Hematopoietic multipotent progenitor cell (in vitro differentiated cells): Measurements from ENCODE around the gene AGR2. TPM values are rescaled to one million over a fixed set of nuclear protein-coding genes. Genes with fewer than 3 reads are reported as not detected.
A peak's percentile ranks its signal among the peaks of the same experiment; 100 is the strongest.
"Not testable (repeated sequence)": the region's sequence is repeated elsewhere in the genome, so short reads cannot be mapped to it uniquely, and the experiment has no call there.

Experiments used
- DNase-seq, 3 donors: peaks; one replicate each; pipeline ENCODE4 v3.0.0-alpha.2; 2011 to 2015; ENCODE audit warnings: low read depth in 2 of 3, low spot score in 2 of 3
- total RNA-seq: library from RNA; depleted of rRNA; stranded (reverse); fragments of >200 nt; gene quantifications from one replicate; pipeline ENCODE4 v1.2.3, GENCODE V29; 2012

AGR2 gene
- total RNA-seq, result 0.27 TPM

DNA sequence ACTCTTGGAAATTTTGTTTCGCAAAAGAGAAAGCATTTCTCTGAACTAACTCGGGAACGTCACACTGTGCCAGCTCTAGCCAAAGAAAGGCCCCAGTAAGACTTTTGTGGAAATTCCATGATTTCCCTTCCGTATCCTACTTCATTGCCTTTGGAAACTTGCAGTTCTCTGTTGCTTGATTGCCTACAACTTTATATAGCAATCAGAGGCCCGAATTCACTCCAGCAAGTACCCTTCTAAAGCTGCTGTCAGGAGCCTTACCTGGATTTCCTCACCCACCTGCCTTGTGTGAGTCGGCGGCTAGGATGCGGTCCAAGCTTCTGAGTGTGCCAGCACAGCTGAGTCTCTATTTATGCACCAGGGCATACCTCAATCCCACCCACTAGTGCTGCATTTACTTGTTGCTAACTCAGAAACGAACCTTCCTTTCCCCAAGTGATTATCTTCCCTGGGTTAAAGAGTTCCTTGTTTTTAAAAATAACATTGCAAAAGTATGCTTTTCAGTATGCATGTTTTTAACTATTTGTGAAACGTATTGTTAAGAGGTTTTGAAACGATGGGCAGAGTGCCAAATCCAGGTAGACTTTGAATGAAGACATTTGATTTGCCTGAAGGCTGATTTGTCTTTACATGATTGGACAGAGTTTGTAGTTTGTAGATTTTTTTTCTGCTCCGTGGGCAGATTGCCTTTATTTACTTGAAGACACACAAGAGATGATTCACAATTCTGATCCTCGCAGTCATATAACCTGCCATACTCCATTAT lies at the start of gene AGR2:
Gene AGR2 (minus strand): TSS at position 326 of the 766 bp plus-strand sequence. CDS start 3,203 bp downstream, outside the sequence.
- no peak for DNase-seq

DNA sequence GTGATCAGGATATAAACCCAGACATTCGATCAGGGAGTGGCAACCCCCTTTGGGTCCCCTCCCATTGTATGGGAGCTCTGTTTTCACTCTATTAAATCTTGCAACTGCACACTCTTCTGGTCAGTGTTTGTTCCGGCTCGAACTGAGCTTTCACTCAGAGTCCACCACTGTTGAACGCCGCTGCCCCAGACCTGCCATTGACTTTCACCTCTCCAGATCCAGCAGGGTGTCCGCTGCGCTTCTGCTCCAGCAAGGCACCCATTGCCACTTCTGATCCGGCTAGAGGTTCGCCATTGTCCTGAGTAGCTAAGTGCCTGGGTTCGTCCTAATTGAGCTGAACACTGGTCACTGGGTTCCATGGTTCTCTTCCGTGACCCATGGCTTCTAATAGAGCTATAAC lies 48.4 kb upstream of the AGR2 start:
- not testable (repeated sequence) for DNase-seq

DNA sequence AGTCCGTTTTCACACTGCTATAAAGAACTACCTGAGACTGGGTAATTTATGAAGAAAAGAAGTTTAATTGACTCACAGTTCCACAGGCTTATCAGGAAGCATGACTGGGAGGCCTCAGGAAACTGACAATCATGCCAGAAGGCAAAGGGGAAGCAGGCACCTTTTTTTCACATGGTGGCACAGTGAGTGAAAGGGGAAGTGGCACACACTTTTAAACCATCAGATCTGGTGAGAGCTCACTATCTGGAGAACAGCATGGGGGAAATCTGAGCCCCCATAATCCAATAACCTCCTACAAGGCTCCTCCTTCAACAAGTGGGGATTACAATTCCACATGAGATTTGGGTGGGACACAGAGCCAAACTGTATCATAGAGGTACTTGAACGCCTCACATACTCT lies 47.0 kb upstream of the AGR2 start:
- DNase-seq, result peak in 2 of 3 donors; percentile 83 to 90

DNA sequence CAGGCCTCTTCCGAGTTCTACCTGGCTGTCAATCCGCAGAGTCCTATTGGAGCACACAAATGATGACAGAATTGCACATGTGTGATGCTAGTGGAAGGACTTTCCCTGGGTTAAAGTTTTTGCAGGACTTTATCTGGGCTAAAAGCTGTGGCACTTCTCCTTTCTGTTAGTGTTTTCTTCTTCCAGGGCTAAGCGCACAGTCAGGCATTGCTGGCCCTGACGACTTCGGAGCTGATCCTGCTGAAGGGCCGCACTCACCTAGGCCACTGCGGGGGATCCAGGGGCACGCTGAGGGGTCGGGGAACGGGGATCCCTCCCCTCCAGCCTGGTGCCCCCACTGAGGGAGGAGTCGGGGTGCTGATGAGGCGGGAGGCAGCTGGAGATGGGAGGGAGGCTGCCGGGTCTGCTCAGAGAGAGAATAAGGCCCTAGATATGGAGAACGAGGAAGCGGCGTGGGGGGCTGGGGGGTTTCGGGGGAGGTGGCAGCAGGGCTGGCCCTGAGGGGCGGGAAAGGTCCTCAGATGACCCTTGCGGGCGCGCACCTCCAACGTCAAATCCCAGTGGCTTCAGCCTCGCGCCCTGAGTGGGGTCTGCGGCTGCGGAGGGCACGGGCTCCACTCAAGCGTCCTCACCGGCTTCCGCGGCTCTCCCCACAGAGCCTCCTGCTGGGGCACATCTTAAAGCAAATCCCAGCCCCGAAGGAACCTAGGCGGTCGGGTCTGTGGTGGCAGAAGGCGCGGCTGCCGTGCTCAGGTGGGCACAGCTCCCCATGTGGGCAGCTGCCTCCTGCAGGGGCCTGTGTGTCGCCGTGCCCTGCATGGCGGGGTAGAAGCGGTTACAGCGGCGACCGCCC lies 46.0 kb upstream of the AGR2 start:
- DNase-seq, result peak in 2 of 3 donors; percentile 40 to 51

DNA sequence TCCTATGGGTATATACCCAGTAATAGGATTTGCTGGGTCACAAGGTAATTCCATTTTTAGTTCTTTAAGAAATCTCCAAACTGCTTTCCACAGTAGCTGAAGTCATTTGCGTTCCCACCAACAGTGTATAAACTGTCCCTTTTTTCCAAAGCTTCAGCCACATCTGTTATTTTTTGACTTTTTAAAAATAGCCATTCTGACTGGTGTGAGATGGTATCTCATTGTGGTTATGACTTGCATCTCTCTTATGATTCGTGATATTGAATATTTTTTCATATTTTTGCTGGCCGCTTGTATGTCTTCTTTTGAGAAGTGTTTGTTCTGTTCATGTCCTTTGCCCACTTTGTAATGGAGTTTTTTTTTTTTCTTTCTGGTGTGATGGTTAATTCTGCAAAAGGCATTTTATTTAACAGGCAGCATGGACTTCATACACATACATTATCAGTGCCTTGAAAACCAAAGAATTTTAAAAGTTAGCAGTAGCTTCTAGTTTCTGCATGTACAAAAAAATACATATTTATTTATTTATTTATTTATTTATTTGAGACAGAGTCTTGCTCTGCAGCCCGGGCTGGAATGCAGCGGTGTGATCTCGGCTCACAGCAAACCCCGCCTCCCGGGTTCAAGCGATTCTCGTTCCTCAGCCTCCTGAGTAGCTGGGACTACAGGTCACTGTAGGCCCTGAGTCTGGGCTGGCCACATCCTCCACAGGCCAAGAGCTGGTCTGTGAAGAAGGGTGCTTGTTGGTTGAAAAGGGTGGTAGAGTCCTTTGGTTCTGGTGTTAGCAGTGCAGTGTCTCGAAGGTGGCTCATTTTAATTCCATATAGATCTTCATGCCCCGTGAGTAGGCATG lies 44.7 kb upstream of the AGR2 start:
- DNase-seq, result peak in 2 of 3 donors; percentile 14 to 60

DNA sequence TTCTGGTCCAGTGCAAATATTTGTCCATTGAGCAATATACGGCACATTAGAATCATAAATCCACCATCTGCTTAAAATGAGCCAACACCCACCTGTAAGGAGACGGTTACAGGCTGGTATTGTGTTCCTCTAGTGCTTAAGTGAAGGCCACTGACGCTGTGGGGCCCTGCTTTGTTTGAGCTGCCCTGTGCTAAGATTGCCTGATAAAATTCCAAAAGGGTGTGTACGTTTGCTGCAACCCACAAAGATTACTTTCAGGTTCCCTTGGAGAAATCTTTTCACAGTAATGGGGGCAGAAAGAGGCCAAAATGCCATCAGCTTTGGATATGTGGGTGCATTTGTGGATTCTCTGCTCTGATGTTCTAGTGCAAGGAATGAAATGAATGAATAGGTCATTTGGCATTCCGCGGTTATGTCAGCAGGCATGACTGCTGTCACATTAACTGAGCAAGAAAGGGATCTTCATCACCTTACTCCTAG lies 42.6 kb upstream of the AGR2 start:
- no peak for DNase-seq

DNA sequence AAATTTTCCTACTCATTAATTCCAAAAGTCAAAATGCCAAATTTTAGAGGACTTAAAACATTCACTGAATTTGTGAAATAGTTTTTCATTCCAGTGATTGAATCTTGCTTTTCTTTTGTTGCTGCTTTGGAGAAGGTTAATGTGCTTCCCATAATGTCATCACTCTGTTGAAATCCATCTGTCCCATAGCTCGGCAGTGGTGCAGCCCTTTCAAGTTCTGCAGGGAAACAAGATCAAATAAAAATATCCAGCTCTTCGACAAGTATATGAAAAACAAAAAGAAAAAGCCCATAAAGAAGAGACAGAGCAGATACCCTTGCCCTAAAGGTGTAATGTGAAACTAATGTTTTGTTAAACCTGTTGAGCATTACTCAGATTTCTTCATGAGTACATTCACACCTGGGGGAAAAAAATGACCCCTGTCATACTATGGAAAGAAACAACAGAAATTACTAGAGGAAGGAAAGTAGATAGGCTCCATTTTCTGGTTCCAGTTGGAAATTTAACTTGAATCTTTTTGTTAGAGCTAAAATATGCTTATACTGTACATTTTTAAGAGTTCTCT lies 41.9 kb upstream of the AGR2 start:
- DNase-seq, result no peak

DNA sequence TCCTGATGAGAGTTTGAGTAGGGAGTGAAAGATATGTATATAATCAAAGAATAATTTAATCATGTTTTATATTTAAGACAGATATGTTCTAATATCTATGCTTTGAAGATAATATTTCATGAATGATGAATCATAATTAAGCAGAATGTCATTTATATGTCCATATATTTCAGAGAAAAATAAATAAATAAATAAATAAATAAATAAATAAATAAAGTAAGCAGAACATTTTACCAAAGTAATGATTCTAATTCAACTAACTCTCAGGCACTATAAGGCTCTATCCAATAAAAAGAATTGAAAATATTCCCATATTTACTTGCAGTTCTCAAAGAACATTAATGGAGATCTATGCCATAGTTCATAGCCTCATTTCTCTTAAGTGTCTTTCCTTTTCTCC lies 40.9 kb upstream of the AGR2 start:
- no peak for DNase-seq

DNA sequence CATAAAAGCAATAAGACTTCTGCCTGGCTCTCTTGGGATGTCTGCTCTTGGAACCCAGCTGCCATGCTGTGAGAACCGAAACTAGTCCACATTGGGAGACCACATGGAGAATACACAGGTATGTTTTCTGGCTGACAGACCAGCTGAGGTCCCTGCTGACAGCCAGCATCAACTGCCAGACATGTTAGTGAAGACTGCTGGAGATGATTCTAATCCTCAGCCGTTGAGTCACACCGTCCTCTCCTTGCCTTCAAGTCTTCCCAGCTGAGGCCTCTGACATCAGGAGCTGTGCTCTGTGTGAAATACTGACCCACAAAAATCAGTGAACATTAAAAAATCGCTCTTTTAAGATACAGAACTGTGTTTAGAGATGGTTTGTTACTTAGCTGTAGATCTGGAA lies 36.9 kb upstream of the AGR2 start:
- DNase-seq, result no peak

DNA sequence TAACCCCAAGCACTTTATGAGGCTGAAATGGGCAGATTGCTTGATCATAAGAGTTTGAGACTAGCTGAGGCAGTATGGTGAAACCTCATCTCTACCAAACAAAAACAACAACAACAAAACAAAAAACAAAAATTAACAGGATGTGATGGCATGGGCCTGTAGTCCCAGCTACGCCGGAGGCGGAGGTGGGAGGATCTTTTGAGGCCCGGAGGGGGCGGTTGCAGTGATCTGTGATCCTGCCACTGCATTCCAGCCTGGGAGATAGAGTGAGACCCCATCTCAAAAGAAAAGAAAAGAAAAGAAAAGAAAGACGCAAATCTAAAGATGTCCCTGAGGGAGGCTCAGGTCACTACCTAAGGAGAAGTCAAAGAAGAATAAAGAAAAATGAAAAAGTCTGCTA lies 35.3 kb upstream of the AGR2 start:
- DNase-seq, result no peak

DNA sequence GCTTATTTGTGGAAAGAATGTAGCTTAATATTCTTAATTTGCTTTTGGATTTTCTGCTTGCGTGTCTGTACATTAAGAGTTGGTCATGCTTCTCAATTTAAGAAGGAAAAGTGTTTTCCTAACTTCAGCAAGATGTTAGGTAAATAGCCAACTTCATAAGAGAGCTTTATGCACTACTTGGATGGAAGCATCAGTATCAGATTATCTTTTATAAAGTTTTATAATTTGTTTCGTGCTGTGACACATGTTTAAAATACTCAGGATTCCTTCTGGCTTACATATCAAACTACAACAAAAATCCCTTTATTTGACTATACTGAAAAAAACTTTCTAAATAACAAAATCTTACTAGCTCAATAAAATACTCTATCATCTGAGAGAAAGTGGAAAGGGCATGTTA lies 34.8 kb upstream of the AGR2 start:
- no peak for DNase-seq

DNA sequence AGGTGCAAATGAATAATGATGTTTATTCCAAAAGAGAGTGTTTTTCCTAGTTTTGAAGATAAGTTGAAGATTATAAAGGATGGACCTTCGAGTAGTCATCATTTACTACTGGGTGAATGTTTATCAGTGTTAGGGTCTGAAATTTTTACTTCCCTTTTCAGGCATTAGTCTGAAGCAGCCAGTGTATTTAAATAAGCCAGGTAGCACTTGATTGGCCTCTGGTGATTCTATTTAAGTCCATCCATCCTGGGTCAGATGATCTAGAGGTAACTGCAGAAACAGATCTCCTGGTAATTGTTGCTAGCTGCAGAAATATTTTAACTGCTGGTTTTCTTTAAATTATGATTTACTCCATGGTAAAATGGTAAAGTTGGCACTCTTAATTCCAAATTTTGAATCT lies 34.1 kb upstream of the AGR2 start:
- no peak for DNase-seq

DNA sequence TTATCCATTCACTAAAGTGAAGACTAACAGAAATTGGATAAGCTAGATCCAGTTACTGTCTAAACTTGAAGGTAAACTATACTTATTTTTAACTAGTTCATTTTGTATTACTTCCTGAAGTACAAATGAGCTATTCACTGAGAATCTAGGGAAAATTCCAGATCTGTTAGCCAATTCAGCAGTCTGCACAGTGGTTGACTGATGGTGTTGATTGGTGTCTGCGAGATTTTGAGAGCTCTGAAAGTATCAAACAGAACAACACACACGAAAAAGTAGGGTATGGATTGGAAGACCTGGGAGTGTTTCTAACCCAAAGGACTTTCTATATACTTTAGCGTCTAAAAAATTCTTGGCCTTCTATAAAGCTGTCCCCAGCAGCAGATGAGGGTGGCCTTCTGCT lies 33.6 kb upstream of the AGR2 start:
- no peak for DNase-seq

DNA sequence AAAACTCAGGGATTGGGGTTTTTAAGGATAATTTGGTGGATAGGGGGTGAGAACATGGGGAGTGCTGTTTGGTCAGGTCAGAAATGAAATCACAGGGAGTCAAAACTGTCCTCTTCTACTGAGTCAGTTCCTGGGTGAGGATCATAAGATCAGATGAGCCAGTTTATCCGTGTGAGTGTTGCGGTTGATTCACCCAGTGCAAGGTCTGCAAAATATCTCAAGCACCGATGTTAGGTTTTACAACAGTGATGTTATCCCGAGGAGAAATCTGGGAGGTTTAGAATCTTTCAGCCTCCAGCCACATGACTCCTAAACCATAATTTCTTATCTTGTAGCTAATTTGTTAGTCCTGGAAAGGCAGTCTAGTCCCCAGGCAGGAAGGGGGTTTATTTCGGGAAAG lies 31.7 kb upstream of the AGR2 start:
- DNase-seq, result no peak

DNA sequence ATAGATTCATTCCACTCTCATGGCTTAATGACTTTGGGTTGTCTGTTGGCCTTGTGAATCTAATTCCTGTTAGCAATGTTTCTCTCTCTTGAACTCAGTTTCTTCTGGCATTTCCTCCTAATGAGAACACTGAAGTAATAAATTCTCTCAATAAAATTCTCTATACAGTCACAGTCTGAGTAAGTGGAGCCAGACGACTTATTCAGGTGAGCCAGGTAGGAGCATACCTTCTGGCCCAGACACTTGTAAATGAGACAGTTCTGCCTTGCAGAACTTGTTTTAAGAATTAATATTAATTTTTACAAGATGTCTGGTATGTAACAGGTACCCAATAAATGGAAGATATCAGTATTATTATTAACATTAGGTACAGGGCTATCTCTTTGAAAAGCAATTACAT lies 28.6 kb upstream of the AGR2 start:
- no peak for DNase-seq

DNA sequence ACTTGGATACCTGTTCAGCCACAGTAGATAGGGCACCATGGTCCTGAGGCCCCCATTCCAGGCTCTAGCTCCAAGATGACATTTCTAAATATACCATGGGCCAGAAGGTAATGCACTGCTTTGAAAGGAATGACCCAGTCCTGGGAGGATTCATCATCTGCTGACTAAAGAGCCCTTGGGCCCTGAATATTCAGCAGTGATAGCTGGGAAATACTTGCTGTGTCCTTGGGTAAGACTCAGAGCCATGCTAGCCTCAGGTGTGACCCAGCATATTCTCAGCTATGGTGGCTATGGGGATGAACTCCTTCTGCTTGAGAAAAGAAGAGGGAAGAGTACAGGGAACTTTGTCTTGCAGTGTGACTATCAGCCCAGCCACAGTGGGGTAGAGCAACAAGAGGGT lies 21.3 kb upstream of the AGR2 start:
- no peak for DNase-seq

DNA sequence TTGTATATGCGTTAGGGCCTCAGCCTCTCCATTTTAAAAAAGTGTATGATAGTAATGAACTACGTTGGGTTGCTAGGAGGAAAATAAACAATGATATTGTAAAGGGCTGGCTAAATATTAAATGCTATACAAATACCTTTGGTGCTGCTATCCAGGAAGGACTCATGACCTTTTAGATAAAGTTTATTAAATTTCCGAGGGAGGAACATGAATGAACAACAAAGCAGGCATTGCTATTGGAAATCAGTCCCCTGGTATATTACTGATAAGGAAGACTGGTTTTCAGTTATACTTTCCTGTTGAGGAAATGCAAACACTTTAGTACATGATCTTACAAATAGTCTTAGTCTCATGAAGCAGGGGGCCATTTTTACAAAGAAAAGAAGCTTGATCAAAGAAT lies 17.2 kb upstream of the AGR2 start:
- DNase-seq, result no peak

DNA sequence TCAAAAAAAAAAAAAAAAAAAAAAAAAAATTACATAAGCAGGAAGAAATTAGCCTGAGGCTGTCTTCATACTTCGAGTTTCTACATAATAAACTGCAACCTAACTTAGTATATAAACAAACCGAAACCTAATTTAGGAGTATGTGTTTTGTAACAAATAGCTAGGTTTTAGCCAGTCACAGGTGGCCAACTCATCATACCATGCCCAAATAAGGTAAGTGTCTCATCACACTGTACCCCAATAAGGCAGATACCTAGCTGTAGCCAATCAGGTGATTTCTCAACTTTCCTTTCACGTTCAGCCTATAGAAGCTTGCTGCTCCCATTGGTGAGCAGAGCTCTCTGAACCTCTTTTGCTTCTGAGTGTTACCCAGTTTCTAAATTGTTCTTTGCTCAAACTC lies 13.9 kb upstream of the AGR2 start:
- DNase-seq, result no peak

DNA sequence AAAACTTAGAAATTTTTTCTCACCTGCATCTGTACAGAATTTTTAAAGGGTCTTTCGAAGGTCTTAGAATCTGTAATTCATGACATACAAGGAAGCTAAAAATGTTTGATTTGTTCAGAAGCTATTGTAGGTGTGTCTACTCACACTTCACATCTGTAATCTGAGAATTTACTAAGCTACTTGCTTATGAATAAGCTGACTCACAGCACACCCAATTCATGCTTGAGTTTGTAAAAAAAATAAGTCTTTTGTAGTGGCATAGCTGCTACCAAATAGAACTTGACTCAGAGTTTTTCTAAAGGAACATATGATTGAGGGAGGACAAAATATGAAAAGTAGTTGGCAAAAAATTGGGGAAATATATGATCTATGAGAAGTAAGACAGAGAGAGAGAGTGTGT lies 12.7 kb upstream of the AGR2 start:
- DNase-seq, result peak in 1 of 3 donors; percentile 26

DNA sequence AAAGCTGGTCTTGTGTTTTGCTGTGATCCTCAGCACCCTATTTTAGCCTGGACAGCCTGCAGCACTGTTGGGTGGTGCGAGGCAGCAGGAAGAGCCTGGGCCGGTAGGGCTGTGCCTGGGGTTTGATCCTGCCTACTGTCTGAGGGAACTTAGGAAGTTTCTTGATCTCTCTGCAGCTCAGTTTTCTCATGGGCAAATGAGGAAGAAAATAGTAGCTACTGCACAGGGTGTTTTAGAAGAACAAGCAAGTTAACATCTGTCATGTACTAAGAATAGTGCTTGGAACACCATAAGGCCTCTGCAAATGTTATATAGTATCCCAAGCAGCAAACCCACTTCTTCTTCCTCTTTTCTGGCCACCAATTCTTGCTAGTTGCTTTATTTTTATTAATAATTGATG lies 12.0 kb upstream of the AGR2 start:
- peak in 1 of 3 donors; percentile 49 for DNase-seq

DNA sequence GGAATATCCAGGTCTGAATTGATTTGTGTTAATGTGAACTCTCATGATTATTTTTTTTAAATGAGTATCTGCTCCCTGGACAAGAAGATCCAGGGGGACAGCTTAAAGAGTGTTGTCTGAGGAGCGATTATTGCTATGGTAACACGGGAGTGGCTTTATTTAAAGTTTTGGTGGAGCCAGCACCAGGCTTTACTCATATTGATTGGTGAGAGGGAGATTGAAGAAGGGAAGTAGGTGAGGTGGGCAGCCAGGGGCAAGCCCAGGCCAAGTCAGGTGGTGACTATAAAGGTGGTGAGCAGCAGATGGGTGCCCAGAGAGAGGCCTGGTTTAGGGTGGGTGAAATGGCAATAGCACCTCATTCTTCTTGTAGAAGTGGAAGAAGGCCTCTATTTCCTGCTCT lies 10.2 kb upstream of the AGR2 start:
- no peak for DNase-seq
